Breast epithelium (tissue), 3 donors: ENCODE measurements around the gene DMD.

Experiments
- POLR2A ChIP-seq: fragments of 450-650 bp; IDR thresholded peaks from one replicate; pipeline ENCODE4 v1.6.1; 2016; ENCODE audit warnings: antibody characterized with exemption, mild to moderate bottlenecking, moderate library complexity
- POLR2AphosphoS5 ChIP-seq, 3 donors: sonication (generic); formaldehyde crosslinking; IDR thresholded peaks; one replicate each; pipeline ENCODE4 v1.6.1; 2017; ENCODE audit warnings: antibody characterized with exemption in 3 of 3
- TF ChIP-seq, protein P1 (sequence below), 3 donors: fragments of 450-650 bp; IDR thresholded peaks; one replicate each; pipeline ENCODE4 v1.5.1; 2016 to 2017; ENCODE audit warnings: antibody characterized with exemption in 3 of 3, mild to moderate bottlenecking in 3 of 3, moderate library complexity in 3 of 3

DNA sequence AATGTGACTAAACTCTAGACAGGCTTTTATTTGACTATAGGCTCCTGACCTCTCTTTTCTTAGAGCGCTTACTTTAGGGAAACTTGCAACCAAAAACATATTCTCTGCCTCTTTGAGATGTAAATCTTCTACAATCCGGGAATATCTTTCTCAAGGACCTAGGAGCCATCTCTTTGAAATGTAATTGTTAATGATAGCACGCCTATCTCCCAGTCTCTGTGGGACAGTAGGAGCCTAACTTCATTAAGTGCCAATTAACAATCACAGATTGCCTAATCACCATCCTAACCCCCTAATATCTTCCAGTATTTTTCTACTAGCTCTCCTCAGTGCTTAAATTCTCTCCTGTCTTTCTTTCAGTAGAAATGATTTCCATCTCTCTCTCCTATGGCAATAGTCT lies 628.6 kb downstream of the DMD start:
- TF ChIP-seq, protein P1, sequence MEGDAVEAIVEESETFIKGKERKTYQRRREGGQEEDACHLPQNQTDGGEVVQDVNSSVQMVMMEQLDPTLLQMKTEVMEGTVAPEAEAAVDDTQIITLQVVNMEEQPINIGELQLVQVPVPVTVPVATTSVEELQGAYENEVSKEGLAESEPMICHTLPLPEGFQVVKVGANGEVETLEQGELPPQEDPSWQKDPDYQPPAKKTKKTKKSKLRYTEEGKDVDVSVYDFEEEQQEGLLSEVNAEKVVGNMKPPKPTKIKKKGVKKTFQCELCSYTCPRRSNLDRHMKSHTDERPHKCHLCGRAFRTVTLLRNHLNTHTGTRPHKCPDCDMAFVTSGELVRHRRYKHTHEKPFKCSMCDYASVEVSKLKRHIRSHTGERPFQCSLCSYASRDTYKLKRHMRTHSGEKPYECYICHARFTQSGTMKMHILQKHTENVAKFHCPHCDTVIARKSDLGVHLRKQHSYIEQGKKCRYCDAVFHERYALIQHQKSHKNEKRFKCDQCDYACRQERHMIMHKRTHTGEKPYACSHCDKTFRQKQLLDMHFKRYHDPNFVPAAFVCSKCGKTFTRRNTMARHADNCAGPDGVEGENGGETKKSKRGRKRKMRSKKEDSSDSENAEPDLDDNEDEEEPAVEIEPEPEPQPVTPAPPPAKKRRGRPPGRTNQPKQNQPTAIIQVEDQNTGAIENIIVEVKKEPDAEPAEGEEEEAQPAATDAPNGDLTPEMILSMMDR (IDR thresholded peaks at IDR 0.05), result no peak
- TF ChIP-seq POLR2A (no peak), POLR2AphosphoS5 (IDR thresholded peaks at IDR 0.05) (no peak)
